Neural cell (in vitro differentiated cells): Measurements from ENCODE around the gene FKBP2. TPM values are rescaled to one million over a fixed set of nuclear protein-coding genes. Genes with fewer than 3 reads are reported as not detected.

Experiments
- H2AFZ ChIP-seq: fragments of 200-600, 300-800 bp; sonication (generic), shearing (Covaris generic); 2 replicates; pipeline ENCODE4 v1.6.0; 2014; ENCODE audit warnings: low read depth, mild to moderate bottlenecking, antibody characterized with exemption, low read length, moderate library complexity
- H3F3A ChIP-seq: fragments of 200-600 bp; shearing (Covaris generic); 2 replicates; pipeline ENCODE4 v1.6.1; 2016; ENCODE audit warnings: mild to moderate bottlenecking, moderate library complexity, mixed read lengths, antibody characterized with exemption, low read length; ENCODE audit not compliant: insufficient read depth, poor library complexity, severe bottlenecking
- H3K27ac ChIP-seq: fragments of 200-600, 300-800 bp; sonication (generic), shearing (Covaris generic); 2 replicates; pipeline ENCODE4 v1.5.1; 2014; ENCODE audit warnings: mild to moderate bottlenecking, low read length, moderate library complexity
- H3K27me3 ChIP-seq: fragments of 300-800, 200-600 bp; sonication (generic), shearing (Covaris generic); 2 replicates; pipeline ENCODE4 v1.6.0; 2014; ENCODE audit warnings: mild to moderate bottlenecking, low read depth, low read length, moderate library complexity; ENCODE audit not compliant: insufficient read depth
- H3K36me3 ChIP-seq: fragments of 300-800, 200-600 bp; sonication (generic), shearing (Covaris generic); 2 replicates; pipeline ENCODE4 v1.5.1; 2014; ENCODE audit warnings: mild to moderate bottlenecking, antibody characterized with exemption, low read length, moderate library complexity; ENCODE audit not compliant: insufficient read depth
- H3K4me2 ChIP-seq: fragments of 300-800, 200-600 bp; sonication (generic), shearing (Covaris generic); 2 replicates; pipeline ENCODE4 v1.6.0; 2014; ENCODE audit warnings: mild to moderate bottlenecking, low read length
- H3K4me3 ChIP-seq: fragments of 300-800, 200-600 bp; sonication (generic), shearing (Covaris generic); 2 replicates; pipeline ENCODE4 v1.5.1; 2014; ENCODE audit warnings: mild to moderate bottlenecking, low read length, moderate library complexity
- H3K79me2 ChIP-seq: fragments of 200-600 bp; shearing (Covaris generic); replicated peaks from 2 replicates; pipeline ENCODE4 v1.6.0; 2014; ENCODE audit warnings: mild to moderate bottlenecking, low read length, moderate library complexity; ENCODE audit not compliant: insufficient read depth
- H3K9ac ChIP-seq: fragments of 300-800, 200-600 bp; sonication (generic), shearing (Covaris generic); 2 replicates; pipeline ENCODE4 v1.6.1; 2016; ENCODE audit warnings: mild to moderate bottlenecking, low read length, mixed read lengths
- H3K9me2 ChIP-seq: fragments of 200-600 bp; shearing (Covaris generic); 2 replicates; pipeline ENCODE4 v1.6.1; 2016; ENCODE audit warnings: mild to moderate bottlenecking, low read length, mixed read lengths; ENCODE audit not compliant: insufficient read depth
- H3K9me3 ChIP-seq: fragments of 200-600, 300-800 bp; sonication (generic), shearing (Covaris generic); 2 replicates; pipeline ENCODE4 v1.6.1; 2016; ENCODE audit warnings: mild to moderate bottlenecking, mixed run types, low read length, moderate library complexity, mixed read lengths
- H4K20me1 ChIP-seq: fragments of 200-600 bp; shearing (Covaris generic); 2 replicates; pipeline ENCODE4 v1.6.1; 2016; ENCODE audit warnings: mild to moderate bottlenecking, mixed run types; ENCODE audit not compliant: insufficient read depth
- EP300 ChIP-seq: fragments of 450-650 bp; conservative IDR thresholded peaks from 2 replicates; pipeline ENCODE4 v1.6.1; 2014; ENCODE audit warnings: antibody characterized with exemption, mild to moderate bottlenecking, moderate library complexity; ENCODE audit not compliant: poor library complexity, severe bottlenecking
- EZH2 ChIP-seq: fragments of 200-600, 300-800 bp; shearing (Covaris generic), sonication (generic); IDR thresholded peaks from 2 replicates; pipeline ENCODE4 v1.6.1; 2014; ENCODE audit warnings: antibody characterized with exemption, low read length, borderline replicate concordance, mild to moderate bottlenecking; ENCODE audit not compliant: insufficient read depth, poor library complexity, severe bottlenecking
- MXI1 ChIP-seq: fragments of 450-650 bp; conservative IDR thresholded peaks from 2 replicates; pipeline ENCODE4 v1.6.1; 2014; ENCODE audit warnings: antibody characterized with exemption, mild to moderate bottlenecking; ENCODE audit not compliant: poor library complexity, severe bottlenecking
- POLR2AphosphoS5 ChIP-seq: IDR thresholded peaks from 2 replicates; pipeline ENCODE4 v1.6.1; 2012
- RAD21 ChIP-seq: fragments of 450-650 bp; conservative IDR thresholded peaks from 2 replicates; pipeline ENCODE4 v1.6.1; 2014; ENCODE audit warnings: antibody characterized with exemption, mild to moderate bottlenecking, moderate library complexity
- SMC3 ChIP-seq: fragments of 450-650 bp; conservative IDR thresholded peaks from 2 replicates; pipeline ENCODE4 v1.6.1; 2014; ENCODE audit warnings: antibody characterized with exemption, mild to moderate bottlenecking, moderate library complexity; ENCODE audit not compliant: poor library complexity
- TAF1 ChIP-seq: IDR thresholded peaks from 2 replicates; pipeline ENCODE4 v1.6.1; 2012; ENCODE audit warnings: low read depth
- polyA plus RNA-seq: library from polyadenylated mRNA; depleted of rRNA; stranded (reverse); fragments of >200 nt; gene quantifications from 2 replicates; pipeline ENCODE4 v1.2.3, GENCODE V29; 2014
- TF ChIP-seq, protein P1 (sequence below): IDR thresholded peaks from 2 replicates; pipeline ENCODE4 v1.6.1; 2012; ENCODE audit warnings: borderline replicate concordance
- TF ChIP-seq, protein P2 (sequence below): fragments of 450-650 bp; IDR thresholded peaks from 2 replicates; pipeline ENCODE4 v1.5.1; 2014; ENCODE audit warnings: antibody characterized with exemption, mild to moderate bottlenecking, moderate library complexity; ENCODE audit not compliant: poor library complexity, severe bottlenecking

Gene FKBP2
- polyA plus RNA-seq, 1 donor from 2014 or later, result 47.4 TPM

DNA sequence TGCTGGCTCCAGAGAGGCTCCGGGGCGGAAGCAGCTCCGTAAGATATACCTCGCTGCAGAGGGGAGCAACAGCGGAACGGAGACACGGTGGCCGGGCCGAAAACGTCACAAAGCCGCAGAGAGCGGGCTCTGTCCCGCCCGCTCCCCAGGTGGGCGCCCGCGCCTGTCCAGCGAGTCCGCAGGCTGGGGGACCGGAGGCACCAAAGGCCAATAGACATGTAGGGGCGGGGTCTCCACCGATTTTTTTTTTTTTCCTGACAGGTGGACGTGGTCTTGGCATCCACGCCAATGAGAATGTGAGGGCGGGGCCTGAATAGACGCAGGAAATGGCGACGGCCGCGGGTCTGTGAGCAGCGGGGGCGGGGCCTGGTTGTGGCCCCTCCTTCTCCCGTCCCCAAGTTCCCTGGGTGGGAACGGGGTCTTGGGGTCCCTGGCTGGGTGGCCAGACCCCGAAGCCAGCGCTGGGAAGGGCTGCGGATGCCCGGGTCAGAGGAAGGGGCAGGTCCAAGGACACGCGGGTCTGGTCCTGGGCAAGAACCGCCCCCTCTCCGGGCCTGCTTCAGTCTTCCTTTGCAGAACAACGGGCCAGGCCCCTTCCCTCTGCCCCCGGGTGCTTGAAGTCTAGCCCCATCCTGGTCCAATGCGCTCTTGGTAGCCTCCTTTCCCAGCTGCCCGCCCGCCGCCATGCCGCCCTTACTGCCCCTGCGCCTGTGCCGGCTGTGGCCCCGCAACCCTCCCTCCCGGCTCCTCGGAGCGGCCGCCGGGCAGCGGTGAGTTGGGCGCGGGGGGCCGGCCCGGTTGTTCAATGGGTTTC is 10.5 kb upstream of the FKBP2 start, which contains the start of gene DNAJC4:
DNAJC4 (plus strand) TSS at position 378 of the 814 bp plus-strand sequence; CDS start at position 685, 307 bp downstream.
- no peaks in the 10 kb centered on the region for H3K36me3 ChIP-seq
- H3K9me2 ChIP-seq, result no peaks in the 10 kb centered on the region
- no peaks in the 10 kb centered on the region for H3K9me3 ChIP-seq
- H3K9ac ChIP-seq, result peak within 1 kb of the TSS; percentile 88
- H3K4me3 ChIP-seq, result peak within 1 kb of the TSS; percentile 94
- peak within 1 kb of the TSS; percentile 88 for H3K27ac ChIP-seq
- H4K20me1 ChIP-seq, result no peaks in the 10 kb centered on the region
- peaks cover 6% of the 10 kb centered on the region for H3K79me2 ChIP-seq
- H3K27me3 ChIP-seq, result peaks cover 8% of the 10 kb centered on the region
- H2AFZ ChIP-seq, result peak within 1 kb of the TSS; percentile 72
- H3F3A ChIP-seq, result no peaks in the 10 kb centered on the region
- TF ChIP-seq SMC3, result peak; percentile 14
- TF ChIP-seq TAF1, result no peak
- TF ChIP-seq EP300, result peak; percentile 76
- TF ChIP-seq, protein P1, sequence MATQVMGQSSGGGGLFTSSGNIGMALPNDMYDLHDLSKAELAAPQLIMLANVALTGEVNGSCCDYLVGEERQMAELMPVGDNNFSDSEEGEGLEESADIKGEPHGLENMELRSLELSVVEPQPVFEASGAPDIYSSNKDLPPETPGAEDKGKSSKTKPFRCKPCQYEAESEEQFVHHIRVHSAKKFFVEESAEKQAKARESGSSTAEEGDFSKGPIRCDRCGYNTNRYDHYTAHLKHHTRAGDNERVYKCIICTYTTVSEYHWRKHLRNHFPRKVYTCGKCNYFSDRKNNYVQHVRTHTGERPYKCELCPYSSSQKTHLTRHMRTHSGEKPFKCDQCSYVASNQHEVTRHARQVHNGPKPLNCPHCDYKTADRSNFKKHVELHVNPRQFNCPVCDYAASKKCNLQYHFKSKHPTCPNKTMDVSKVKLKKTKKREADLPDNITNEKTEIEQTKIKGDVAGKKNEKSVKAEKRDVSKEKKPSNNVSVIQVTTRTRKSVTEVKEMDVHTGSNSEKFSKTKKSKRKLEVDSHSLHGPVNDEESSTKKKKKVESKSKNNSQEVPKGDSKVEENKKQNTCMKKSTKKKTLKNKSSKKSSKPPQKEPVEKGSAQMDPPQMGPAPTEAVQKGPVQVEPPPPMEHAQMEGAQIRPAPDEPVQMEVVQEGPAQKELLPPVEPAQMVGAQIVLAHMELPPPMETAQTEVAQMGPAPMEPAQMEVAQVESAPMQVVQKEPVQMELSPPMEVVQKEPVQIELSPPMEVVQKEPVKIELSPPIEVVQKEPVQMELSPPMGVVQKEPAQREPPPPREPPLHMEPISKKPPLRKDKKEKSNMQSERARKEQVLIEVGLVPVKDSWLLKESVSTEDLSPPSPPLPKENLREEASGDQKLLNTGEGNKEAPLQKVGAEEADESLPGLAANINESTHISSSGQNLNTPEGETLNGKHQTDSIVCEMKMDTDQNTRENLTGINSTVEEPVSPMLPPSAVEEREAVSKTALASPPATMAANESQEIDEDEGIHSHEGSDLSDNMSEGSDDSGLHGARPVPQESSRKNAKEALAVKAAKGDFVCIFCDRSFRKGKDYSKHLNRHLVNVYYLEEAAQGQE, result peak; percentile 20
- TF ChIP-seq, protein P2, sequence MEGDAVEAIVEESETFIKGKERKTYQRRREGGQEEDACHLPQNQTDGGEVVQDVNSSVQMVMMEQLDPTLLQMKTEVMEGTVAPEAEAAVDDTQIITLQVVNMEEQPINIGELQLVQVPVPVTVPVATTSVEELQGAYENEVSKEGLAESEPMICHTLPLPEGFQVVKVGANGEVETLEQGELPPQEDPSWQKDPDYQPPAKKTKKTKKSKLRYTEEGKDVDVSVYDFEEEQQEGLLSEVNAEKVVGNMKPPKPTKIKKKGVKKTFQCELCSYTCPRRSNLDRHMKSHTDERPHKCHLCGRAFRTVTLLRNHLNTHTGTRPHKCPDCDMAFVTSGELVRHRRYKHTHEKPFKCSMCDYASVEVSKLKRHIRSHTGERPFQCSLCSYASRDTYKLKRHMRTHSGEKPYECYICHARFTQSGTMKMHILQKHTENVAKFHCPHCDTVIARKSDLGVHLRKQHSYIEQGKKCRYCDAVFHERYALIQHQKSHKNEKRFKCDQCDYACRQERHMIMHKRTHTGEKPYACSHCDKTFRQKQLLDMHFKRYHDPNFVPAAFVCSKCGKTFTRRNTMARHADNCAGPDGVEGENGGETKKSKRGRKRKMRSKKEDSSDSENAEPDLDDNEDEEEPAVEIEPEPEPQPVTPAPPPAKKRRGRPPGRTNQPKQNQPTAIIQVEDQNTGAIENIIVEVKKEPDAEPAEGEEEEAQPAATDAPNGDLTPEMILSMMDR, result no peak
- TF ChIP-seq RAD21, result no peak
- TF ChIP-seq MXI1, result peak; percentile 69
- TF ChIP-seq POLR2AphosphoS5, result peak; percentile 73
- no peak for TF ChIP-seq EZH2
- peak within 1 kb of the TSS; percentile 70 for H3K4me2 ChIP-seq

DNA sequence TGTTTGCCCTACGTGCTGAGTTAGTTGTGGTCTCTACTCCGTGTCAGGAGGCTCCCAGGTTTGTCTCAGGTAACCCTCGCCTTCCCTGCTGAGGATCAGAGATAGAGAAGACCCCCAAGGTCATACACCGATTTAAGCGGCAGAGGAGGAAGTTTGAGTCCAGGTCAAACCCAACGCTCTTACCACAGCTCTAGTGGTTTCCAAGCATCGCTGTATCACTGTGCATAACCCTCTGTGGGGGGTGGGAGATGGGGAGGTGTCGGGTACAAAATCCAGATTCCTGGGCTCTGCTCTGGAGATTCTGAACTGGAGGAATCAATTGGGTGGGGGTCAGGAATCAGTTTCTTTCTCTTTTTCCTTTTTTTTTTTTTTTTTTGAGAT is 9.9 kb upstream of the FKBP2 start:
- Histone ChIP-seq H3K27ac (peak overlapping the region; percentile 88), H3F3A (no peaks in the 10 kb centered on the region), H2AFZ (peak overlapping the region; percentile 72), H3K4me3 (peak overlapping the region; percentile 94), H3K4me2 (peak overlapping the region; percentile 54), H3K36me3 (no peaks in the 10 kb centered on the region), H3K9me2 (no peaks in the 10 kb centered on the region), H3K27me3 (peaks cover 8% of the 10 kb centered on the region), H3K79me2 (peaks cover 4% of the 10 kb centered on the region), H4K20me1 (no peaks in the 10 kb centered on the region), H3K9me3 (no peaks in the 10 kb centered on the region), H3K9ac (peak overlapping the region; percentile 88)
- TF ChIP-seq TAF1 (no peak), SMC3 (no peak), EZH2 (no peak), EP300 (no peak), RAD21 (no peak)
